Stimulated activated CD8-positive, alpha-beta memory T cell treated with anti-CD3 and anti-CD28 coated beads, Interleukin-15, amount 100 ng/mL, for 48 hours (primary cell): ENCODE results near the gene GNAL.
"Not testable (repeated sequence)": the region's sequence is repeated elsewhere in the genome, so short reads cannot be mapped to it uniquely, and the experiment has no call there.

Experiments
- DNase-seq, 2 donors: peaks; one replicate each; pipeline ENCODE4 v3.0.0-alpha.2; 2020; ENCODE audit warnings: low read depth in 2 of 2

The GNAL gene

DNA sequence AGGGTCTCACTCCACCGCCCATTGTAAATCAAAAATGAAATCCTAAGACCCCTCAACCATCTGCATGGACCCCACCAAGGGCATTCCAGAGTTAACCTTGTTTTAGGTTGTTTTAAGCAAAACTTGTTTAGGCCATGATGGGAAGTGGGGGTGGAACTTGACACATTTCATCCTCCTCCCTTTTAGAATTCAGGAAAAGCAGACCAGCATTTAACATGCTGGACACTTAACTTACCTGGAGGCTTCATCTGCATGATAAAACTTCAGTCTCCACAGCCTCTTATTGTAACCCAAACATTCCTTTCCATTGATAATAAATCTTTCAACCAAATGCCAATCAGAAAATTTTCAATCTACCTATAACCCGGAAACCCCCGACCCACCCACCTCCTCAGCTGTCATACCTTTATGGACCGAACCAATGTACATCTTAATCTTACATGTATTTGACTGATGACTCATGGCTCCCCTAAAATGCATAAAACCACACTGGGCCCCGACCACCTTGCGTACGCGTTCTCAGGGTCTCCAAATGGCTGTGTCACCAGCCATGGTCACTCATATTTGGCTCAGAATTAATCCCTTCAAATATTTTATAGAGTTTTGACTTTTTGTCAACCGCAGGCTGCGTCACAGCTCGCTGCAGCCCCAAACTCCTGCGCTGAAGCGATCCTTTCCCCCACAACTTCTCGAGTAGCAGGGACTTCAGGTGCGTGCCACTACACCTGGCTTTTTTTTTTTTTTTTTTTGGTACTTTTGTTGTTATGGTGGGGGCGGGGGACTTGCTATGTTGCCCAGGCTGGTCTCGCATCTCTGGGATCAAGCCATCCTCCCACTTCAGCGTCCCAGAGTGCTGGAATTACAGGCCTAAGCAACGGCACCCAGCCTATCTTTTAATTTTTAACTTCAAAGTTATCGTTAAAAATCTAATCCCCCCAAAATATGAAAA is 218.1 kb downstream of the GNAL start:
- no peak for DNase-seq

- DNase-seq = peak; percentile 83 to 84
Observed at GRCh38 chr18:11908182-11909060, 219.4 kb downstream of the GNAL start, which contains the start of gene MPPE1. TSS of gene MPPE1 (minus strand) at chr18:11908317. CDS start at chr18:11897264, 11,053 bp downstream.

DNA sequence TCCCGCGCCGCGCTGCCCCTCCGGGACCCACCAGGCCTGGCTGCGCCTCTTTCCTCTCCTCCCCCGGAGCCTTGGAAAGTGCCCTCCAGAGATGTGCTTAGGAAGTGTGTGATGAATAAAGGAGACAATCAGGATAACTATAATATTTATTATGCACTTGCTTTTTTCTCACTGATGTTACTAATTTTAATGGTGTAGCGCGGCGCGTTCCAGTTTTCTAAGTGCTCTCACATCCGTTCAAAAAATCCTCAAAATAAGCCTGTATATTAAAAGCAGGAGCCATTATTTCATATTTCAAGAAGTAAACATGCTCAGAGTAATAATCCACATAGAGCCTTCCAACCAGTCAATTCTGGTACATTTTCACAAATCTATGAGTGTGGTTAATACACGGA is 220.0 kb downstream of the GNAL start:
- DNase-seq = no peak

- DNase-seq = no peak
Observed at GRCh38 chr18:11909591-11910026, 220.5 kb downstream of the GNAL start.

GRCh38 chr18:11916880-11917279 is 227.8 kb downstream of the GNAL start:
- DNase-seq = not testable (repeated sequence)

DNA sequence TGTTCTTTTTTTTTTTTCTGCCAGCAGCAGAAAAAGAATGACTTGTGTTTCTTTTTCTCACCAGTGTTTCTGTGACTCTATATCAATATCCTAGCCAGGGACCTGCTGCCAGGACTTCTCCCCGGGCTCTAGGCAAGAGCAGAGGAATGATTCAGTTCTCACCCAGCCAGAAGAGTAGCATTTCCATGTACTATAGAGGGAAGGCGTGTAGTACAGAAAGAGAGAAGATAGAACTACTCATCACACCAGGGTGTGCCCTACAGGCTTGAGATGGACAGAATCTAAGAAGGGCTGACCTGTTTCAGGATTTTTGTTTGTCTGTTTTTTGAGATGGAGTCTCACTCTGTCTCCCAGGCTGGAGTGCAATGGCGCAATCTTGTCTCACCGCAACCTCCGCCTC is 230.5 kb downstream of the GNAL start:
- DNase-seq = not testable (repeated sequence)

DNA sequence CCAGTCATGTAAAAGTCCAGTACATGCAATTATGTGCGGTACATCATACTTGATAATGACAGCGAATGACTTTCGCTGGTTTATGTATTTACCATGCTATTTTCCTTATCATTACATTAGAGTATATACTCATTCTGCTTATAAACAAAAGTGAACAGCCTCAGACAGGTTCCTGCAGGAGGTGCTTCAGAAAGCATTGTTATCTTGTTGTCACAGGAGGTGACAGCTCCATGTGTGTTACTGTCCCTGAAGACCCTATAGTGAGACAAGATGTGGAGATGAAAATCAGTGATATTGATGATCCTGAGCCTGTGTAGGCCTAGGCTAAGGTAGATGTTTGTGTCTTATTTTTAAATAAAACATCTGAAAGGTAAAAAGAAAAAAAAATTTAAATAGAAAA is 234.4 kb downstream of the GNAL start:
- no peak for DNase-seq

DNA sequence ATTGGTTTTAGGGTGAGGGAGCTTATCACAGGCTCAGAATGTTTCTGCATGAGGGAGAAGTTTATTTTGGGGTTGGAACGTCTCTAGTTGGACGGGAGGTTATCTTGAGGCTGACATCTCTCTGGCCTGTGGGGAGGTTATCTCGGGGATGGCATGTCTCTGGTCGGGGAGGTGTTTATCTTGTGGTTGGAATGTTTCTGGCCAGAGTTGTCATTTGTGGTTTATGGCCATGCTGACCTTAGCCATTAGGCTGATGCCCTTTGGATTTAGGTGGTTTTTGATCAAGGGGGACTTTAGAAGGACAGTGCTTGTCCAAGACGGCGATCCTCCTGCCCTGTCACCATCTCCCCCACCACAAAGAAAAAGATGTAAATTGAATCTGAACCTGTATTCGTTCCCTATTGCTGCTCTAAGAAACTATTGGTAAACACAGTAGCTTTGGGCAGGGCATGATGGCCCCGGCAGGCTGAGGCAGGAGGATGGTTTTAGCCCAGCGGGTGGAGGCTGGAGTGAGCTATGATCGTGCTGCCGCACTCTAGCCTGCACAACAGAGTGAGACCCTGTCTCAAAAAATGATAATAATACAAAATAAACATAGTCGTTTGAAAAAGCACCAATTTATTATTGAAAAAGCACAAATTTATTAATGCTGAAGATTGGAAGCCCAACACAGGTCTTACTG is 236.9 kb downstream of the GNAL start:
- no peak for DNase-seq

- no peak for DNase-seq
Observed at GRCh38 chr18:11927497-11927896, 238.4 kb downstream of the GNAL start.

GRCh38 chr18:11932393-11932792 is 243.3 kb downstream of the GNAL start:
- DNase-seq = no peak
